HL-60/S4 (cell line): ENCODE data around the gene ZNF275.
"Not testable (repeated sequence)": the region's sequence is repeated elsewhere in the genome, so short reads cannot be mapped to it uniquely, and the experiment has no call there.

Experiments
- in situ Hi-C: fragments of 300-500 bp; cut with MboI; formaldehyde crosslinking; loops from 2 replicates; pipeline ENCODE4 v1.14.3; 2022; ENCODE audit warnings: low sequenced_read_pairs

The ZNF275 gene

GRCh38 chrX:153333821-153334653, at the start of gene ZNF275:
TSS of gene ZNF275 (plus strand) at chrX:153334153. CDS start at chrX:153336680, 2,527 bp downstream.
- in situ Hi-C loops = no loop called here

GRCh38 chrX:153285678-153286077, 48.3 kb upstream of the ZNF275 start:
- in situ Hi-C loops = not testable (repeated sequence)

- in situ Hi-C loops = not testable (repeated sequence)
Measured at GRCh38 chrX:153288807-153289206, 45.1 kb upstream of the ZNF275 start.

GRCh38 chrX:153293485-153294071, 40.4 kb upstream of the ZNF275 start:
- in situ Hi-C loops = not testable (repeated sequence)

- in situ Hi-C loops = no loop called here
Measured at GRCh38 chrX:153297376-153297775, 36.6 kb upstream of the ZNF275 start.

DNA sequence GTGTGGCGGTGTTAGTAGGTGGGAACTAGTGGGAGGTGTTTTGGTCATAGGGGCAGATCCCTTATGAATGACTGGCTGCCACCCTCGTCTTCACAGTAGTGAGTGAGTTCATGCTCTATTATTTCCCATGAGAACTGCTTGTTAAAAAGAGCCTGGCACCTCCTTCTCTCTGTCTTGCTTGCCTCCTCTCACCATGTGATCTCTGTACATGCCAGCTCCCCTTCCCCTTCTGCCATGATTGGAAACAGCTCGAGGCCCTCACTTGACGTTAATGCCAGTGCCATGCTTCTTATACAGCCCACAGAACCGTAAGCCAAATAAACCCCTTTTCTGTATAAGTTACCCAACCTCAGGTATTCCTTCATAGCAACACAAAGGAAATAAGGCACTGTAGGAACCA, 34.1 kb upstream of the ZNF275 start:
- in situ Hi-C loops = no loop called here

GRCh38 chrX:153301746-153302145, 32.2 kb upstream of the ZNF275 start:
- in situ Hi-C loops = no loop called here

DNA sequence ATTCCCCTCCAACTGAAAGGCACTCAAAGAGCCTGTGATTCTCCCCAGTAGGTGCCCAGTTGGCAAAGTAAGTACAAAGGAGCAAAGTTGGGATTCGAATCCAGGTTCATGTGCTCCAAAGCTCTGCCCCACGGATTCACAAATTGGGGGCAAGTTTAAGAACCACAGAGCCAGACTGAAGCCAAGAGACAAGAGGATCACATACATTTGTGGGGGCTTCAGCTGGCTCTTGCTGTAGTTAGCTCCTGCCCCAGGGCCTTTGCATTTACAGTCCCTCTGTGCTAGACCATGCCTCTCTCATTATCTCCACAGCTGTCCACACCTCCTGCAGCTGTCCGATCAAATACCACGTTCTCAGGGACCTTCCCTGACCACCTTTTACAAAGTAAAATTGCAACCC, 31.2 kb upstream of the ZNF275 start:
- in situ Hi-C loops = no loop called here

- in situ Hi-C loops = no loop called here
Measured at GRCh38 chrX:153303276-153304262, 30.4 kb upstream of the ZNF275 start.

GRCh38 chrX:153304988-153305736, 28.8 kb upstream of the ZNF275 start:
- in situ Hi-C loops = no loop called here

DNA sequence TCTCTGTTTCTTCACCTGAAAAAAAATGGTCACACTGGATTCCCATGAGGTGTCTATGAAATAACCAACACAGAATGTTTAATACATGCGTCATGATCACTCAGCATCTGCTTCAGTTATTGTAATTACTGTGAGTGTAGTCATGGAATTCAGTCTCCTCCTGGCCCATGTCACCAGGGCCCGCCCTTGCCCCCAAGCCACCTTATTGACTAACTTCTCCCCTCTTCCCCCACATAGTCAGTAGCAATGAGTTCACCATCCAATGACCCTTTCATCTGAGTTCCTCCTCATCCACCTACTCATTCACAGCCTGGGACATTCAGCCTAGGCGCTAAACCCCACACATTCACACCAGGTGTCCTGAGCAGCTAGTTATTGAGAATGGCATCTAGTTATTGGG, 28.0 kb upstream of the ZNF275 start:
- in situ Hi-C loops = no loop called here

DNA sequence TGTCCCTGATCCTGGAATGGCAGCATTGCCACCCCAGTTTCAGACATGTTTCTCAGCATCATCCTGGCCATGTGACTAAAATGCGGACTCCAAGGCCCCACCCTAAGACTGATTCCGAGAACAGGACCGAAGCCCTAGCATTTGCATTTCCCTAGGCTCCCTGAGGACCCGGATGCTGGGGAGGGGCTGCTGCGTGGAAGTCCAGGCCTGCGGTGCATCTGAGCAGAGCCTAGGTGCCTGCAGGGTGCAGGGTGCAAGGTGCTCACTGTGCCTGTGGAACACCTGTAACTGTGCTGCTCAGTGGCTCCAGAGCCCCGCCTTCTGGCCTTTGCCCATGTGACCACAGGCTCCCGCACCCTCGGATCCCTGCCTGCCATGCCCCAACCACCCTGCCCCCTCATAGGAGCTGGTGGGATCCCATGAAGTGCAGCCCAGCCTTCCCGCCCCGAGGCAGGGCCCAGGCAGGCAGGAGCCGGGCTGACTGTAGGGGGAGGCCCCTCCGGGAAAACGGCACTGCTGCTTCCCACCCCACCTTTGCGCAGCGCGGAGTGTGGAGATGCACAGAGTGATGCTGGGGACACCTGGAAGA, 27.3 kb upstream of the ZNF275 start:
- in situ Hi-C loops = no loop called here

DNA sequence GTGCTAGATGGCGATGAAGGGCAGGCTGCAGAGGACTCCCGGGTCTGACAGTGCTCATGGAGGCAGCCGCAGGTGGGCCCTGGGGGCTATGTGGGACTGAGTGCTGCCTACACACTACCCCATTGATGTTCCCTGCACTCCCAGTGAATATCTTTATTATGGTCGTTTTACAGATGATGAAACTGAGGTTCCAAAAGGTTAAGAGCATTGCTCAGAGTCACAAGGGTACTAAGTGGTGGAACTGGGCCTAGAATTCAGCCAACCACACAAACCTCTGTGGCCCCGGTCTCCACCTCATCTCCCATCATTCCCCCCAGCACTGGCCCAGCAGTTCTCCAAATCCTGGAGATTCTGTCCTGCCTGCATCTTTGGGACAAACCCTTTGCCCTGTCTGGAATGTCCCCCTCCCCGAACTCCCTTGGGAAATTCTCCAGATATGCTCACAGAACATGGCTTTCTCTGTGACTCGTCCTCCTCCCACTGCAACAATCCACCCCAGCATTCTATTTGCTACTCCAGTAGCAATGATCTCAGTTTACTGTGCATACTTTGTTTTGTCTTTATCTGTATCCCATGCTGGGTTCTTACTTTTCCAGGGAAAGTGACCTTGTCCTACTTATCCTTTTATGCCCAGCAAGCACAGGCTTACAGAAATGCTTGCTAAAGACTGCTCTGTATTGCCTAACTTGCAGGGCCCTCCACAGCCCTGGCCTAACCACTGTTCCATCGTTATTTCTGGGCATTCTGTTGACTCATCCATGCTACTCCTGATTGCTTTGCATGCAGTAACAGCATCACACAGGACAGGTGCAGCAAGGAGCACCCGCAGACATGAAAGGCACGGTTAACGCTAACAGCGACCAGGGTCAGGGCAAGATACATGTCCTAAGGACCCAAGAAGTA, 26.4 kb upstream of the ZNF275 start:
- in situ Hi-C loops = no loop called here

- in situ Hi-C loops = no loop called here
Measured at GRCh38 chrX:153310901-153311300, 23.1 kb upstream of the ZNF275 start.

- in situ Hi-C loops = no loop called here
Measured at GRCh38 chrX:153312041-153312440, 21.9 kb upstream of the ZNF275 start.

- in situ Hi-C loops = no loop called here
Measured at GRCh38 chrX:153312842-153313241, 21.1 kb upstream of the ZNF275 start.

DNA sequence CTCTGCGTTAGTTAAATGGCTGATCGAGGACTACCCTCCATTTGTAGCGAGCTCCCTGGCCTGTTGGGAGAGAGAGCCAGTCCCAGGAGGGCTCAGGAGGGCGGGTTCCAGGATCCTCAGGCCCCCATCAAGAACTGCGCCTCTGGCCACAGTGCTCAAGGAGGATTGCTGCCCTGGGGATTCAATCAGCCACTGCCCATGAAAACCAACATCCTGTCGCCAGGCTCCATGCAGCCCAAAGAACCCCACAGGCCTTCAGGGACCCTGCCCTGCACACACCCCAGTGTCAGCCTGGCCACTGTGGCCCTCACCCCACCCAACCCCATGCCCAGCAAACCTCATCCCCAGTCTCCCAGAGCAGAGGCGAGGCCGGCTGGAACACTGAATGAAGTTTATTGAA, 16.6 kb upstream of the ZNF275 start:
- in situ Hi-C loops = no loop called here

DNA sequence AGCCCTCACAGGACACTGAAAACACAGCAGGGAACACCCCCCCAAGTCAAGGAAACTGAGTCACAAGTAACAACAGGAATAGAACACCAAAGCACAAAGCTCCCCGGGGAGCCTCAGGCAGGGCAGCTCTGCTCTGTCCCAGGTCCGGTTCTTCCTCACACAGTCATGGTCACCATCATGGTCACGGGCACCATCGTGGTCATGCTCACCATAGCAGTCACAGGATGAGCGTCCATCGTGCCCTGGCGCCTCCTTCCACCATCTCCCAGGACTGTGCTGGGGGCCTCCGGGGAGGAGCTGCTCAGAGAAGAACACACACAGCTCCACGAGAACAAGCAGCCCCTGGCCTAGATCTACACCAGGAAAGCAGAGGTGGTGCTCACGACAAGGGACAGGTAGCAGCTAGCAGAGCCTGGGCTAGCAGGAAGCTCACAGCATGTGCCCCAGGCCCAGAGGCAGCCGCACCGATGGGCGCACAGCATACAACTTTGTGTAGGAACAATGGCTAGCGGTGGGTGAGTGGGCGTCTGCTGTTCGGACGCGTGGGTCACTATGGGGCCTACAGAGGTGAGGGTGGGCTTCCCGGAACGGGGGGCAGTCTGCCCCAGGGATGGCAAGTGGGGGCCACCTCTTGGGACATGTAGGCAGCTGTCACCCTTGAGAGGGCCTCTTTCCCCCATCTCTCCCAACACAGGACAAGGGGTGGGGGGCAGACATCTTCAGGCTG, 15.8 kb upstream of the ZNF275 start:
- in situ Hi-C loops = no loop called here

GRCh38 chrX:153318811-153319210, 15.1 kb upstream of the ZNF275 start:
- in situ Hi-C loops = no loop called here
